IPS-18c (cell line): ENCODE results near the gene KPTN.
A peak's percentile ranks its signal among the peaks of the same experiment; 100 is the strongest.

ENCODE experiments used
- H3K4me3 ChIP-seq: 2 replicates; pipeline ENCODE4 v1.7.0; 2013; ENCODE audit warnings: low read depth, mild to moderate bottlenecking, low read length, moderate library complexity; ENCODE audit not compliant: insufficient read depth
- H3K9me3 ChIP-seq: one replicate; pipeline ENCODE4 v1.6.1; 2013; ENCODE audit warnings: mild to moderate bottlenecking, low read length, moderate library complexity; ENCODE audit not compliant: control insufficient read depth, insufficient read depth

Gene KPTN

DNA sequence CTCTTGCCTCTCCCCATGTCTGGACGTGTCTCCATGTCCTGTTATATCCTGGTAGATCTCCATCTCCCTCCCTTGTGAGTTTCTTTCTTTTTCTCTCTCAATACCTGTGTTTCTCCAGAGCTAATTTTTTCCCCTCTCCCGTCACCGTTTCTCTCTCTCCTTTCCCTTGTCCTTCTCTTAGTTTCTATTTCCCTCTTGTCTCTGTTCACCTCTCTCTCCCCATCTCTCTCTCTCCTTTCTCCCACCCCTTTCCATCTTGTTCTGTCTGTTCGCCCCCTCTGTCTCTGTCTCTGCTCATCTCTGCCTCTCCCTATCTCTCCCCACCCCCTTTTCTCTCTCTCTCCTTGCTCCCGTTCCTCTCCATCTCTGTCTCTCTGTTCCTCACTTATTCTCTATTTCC lies 25.3 kb downstream of the KPTN start:
- Histone ChIP-seq H3K9me3 (no peaks in the 10 kb centered on the region), H3K4me3 (no peak overlapping the region)

DNA sequence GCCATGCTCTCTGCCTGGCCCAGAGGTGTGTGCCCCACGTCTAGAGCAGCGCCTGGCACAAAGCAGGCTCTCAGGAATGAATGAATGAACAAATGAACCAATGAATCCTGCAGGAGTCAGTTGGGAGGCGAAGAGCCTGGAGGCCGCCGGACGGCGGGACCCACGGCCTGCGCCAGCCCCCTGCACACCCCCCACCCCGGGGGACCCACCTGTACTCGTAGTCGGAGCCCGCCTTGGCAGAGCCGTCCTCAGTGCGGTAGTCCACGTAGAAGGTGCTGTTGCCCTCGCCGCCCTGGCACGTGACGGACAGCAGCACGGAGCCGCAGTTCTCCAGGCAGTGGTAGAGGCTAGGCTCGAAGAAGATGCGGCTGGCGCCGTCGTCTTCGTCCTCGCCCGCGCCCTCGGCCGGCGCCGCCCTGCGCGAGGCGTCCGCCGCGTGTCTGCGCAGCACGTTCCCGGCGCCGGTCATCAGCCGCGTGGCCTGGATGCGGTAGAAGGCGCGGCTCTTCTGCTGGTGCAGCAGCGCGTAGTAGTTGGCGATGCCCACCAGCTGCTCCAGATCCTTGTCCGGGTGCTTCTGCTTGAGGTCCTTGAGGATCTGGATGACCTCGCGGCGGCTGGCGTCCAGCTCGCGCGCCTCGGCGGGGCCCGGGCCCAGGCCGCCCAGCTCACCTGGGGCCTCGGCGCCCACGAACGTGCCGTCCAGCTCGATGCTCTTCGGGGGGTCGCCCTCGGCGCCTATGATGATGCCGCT lies 27.1 kb downstream of the KPTN start:
- no peak overlapping the region for H3K4me3 ChIP-seq
- H3K9me3 ChIP-seq = no peaks in the 10 kb centered on the region

DNA sequence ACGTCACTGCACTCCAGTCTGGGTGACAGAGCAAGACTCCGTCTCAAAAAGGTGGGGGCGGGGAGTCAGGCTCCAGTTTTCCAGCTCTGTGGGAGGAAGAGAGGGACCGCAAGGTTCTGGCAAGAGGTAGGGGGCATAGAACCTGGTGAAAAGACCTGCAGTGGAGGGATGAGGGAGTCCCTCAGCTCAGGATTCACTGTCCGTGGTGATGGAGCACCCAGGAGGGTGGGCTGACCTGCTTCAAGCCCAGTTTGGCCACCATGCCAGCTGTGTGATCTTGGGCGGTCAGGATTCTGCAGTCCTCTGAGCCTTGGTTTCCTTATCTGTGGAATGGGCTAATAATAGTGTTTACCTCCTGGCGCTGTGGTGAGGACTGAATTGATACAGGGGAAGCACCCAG lies 33.5 kb downstream of the KPTN start:
- no peaks in the 10 kb centered on the region for H3K9me3 ChIP-seq

DNA sequence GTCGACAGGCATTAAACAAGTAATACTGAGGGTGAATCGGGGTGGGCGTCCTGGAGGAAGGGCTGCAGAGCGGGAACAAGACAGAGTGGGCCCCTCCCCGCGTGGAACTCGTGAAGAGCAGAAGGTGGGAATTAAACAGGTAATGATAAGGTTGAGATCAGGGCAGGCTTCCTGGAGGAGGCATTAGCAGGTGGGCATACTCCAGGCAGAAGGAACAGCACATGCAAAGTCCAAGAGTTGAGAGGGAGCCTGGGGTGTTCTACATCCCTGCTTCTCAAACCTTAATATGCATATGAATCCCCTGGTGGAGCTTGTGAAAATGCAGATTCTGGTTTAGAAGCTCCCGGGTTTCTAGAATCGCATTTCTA lies 35.7 kb downstream of the KPTN start:
- peak overlapping the region; percentile 50 for H3K4me3 ChIP-seq
- H3K9me3 ChIP-seq = no peaks in the 10 kb centered on the region

More for the DNA sequence above, 33.5 kb downstream of the KPTN start:
- H3K4me3 ChIP-seq = no peak overlapping the region

DNA sequence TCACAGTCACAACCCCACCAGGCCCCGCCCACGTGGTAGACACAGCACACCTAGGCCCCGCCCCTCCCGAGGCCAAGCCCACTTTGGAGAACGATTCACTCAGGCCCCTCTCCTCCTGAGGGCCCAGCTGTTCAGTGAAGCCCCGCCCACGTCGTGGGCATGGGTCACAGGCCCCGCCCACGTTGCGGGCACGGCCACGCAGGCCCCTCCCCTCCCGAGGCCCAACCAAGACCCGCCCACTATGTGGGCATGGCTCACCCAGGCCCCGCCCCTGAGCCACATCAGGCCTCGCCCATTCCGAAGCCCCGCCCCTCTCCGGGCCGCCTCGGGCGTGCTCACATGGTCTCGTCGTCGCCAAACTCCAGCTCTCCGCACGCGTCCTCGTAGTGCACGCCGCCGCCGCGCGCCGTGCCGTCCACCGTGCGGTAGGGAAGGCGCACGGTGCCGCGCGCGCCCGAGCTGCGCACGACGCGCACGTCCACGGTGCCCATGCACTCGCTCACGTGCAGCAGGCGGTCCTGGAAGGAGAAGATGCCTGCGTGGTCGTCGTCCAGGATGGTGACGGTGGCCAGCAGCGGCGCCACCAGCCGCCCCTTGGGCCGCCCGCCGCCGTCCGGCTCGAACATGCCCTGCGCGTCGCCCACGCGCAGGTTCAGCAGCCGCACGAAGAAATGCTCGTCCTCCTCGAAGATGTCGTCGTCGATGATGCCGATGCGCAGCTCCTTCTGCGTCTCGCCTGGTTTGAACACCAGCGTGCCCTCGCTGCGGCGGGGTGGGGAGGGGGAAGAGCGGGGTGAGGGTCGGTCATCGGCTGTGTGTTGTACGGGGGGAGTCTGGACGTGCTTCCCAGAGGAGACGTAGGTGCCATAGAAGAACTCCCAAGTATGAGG lies 36.3 kb downstream of the KPTN start:
- H3K9me3 ChIP-seq = no peaks in the 10 kb centered on the region
- H3K4me3 ChIP-seq = peak overlapping the region; percentile 73

DNA sequence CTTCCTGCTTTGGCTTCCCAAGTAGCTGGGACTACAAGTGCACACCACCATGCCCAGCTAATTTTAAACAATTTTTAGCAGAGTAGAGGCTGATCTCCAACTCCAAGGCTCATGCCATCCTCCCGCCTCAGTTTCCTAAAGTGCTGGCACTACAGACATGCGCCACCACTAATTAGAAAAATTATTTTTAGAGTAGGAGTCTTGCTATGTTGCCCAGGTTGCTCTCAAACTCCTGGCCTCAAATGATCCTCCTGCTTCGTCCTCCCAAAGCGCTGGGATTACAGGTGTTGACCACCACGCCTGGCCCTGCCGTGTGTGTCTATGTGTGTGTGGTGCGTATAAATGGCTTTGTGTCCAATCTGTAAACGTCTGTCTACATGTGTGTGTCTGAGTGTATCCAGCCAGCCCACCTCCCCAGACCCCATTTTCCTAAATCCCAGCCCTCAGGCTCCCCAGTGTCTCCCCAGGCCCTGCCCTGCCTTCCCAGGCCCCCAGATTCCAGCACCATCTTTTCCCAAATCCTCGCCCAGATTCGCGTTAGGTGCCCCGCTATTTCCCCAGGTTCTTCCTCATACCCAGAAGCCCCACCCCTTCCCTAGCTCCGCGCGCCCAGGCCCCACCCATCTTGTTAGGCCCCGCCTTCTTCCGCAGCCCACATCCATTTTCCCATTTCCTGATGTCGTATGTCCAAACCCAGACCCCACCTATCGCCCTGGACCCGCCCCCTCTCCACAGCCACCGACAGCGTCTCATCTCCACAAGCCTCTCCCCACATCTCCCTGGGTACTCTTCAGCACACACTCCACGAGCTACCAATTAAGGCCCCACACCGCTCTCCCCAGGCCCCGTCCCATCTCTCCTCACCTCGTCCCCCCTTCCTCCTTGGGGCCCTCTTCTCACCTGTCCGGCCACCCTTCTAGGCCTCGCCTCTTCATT lies 37.2 kb downstream of the KPTN start:
- Histone ChIP-seq H3K4me3 (peak overlapping the region; percentile 73), H3K9me3 (no peaks in the 10 kb centered on the region)

DNA sequence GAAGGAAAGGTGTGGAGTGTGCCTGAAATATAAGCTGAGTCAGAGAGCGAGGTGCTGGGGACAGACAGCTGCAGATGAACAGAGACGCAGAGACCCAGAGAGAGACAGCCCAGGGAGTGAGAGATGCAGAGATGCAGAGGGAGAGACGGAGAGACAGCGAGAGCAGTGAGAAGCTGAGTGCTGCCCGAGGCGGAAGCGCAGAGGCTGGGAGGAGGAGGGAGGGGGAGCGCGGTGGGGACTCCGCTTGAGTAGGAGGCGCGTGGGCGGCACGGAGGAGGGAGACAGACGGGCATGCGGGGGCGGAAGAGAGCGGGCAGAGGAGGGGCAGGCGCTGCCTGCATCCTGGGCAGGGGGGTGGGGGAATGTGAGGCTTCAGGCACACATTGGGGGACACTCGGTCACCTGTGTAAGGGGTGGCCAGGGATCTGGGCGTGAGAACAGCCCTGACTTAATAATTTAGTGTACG lies 38.0 kb downstream of the KPTN start:
- H3K9me3 ChIP-seq = no peaks in the 10 kb centered on the region
- H3K4me3 ChIP-seq = no peak overlapping the region; the same call in 1 of the 2 replicates

DNA sequence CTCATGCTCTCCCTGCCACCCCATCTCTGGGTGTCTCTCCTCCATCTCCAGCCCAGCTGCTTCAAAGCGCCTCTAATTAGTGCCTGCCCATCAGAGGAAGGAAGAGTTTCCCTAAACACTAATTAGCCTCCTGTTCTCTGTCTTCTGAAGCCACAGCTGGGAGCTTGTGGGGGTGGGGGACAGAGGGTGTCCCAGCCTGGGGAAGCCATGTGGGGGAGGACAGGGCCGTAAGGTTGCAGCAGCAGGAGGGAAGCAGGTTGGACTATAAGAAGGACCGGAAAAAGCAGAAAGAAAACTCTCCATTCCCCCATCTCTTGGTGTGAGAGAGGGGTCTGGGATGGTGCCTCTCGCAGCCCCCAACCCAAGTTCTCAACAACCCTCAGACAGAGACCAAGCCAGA lies 38.5 kb downstream of the KPTN start:
- H3K4me3 ChIP-seq = no peak overlapping the region; the same call in 1 of the 2 replicates
- H3K9me3 ChIP-seq = no peaks in the 10 kb centered on the region

DNA sequence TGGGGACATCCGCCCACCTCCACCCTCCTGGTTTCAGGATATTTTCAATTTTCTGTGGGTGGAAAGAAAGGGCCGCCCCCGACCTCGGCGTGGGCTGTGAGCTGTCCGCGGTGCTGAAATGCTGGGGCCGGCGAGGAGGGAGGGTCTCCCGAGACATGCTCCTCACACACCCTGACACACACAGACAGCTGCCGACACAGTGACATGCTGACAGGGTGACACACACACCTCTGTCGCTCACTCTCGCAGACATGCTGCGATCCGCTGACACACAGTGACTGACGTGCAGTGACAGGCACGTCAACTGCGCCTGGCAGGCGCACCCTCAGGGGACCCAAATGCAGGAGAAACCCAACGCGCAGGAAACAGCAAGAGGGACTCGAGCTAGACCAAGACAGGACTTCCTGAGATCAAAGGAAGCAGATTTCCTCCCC lies 39.6 kb downstream of the KPTN start:
- Histone ChIP-seq H3K9me3 (no peaks in the 10 kb centered on the region), H3K4me3 (no peak overlapping the region)

DNA sequence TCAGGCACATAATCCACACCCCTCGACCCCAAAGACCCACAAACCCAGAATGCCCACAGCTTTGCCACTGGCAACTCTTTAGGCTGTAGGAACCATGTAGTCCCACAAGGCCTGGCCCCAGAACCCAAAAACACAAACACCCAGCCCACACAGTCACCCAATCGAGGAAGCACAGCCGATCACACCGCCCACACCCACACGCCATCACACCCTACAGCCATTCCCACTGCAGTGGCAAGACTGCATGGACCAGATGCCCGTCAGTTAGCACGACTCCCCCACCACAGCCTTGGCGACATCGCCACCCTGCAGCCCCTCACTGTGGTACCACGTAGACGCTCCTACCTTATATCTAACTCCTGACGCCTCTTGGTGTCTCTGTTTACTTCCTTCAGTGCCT lies 40.7 kb downstream of the KPTN start:
- H3K4me3 ChIP-seq = no peak overlapping the region

DNA sequence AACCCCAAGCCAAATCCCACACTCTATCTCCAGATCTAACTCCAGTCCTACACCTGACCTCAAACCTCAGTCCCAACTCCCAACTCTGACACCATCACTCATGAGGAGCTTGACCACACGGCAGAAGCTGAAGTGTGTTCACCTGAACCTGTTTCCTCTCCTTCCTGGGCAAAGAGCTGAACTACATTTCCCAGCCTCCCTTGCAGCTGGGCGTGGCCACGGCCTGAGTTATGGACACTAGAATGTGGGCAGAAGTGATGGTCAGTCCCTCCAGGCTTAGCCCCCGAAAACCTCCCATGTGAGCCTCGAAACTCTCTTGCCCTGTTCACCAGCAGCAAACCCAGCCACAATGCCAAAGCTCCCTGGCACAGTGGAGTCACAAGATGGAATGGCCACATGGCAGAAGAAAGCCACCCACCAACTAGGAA lies 45.2 kb downstream of the KPTN start:
- H3K9me3 ChIP-seq = peaks cover 2% of the 10 kb centered on the region
- no peak overlapping the region for H3K4me3 ChIP-seq

More for the DNA sequence above, 40.7 kb downstream of the KPTN start:
- H3K9me3 ChIP-seq = no peaks in the 10 kb centered on the region

DNA sequence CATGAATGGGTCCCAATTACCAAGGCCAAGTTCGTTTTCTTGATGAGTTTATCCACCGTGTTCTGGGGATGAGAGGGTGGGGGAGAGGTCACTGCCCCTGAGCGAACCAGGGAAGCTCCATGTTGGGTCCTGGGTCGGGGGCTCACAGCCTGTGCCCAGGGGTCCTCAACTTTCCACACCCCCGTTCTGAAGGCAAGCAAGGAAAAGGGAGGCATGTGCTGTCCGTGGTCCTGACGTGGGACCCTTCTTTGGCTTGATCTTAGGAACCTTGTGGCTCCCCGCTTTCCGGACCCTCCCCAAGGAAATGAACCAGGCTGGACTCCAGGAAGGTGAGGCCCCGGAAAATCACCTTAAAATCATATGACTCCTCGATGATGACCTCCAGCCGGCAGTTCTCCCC lies 46.5 kb downstream of the KPTN start:
- Histone ChIP-seq H3K4me3 (no peak overlapping the region), H3K9me3 (peaks cover 2% of the 10 kb centered on the region)

DNA sequence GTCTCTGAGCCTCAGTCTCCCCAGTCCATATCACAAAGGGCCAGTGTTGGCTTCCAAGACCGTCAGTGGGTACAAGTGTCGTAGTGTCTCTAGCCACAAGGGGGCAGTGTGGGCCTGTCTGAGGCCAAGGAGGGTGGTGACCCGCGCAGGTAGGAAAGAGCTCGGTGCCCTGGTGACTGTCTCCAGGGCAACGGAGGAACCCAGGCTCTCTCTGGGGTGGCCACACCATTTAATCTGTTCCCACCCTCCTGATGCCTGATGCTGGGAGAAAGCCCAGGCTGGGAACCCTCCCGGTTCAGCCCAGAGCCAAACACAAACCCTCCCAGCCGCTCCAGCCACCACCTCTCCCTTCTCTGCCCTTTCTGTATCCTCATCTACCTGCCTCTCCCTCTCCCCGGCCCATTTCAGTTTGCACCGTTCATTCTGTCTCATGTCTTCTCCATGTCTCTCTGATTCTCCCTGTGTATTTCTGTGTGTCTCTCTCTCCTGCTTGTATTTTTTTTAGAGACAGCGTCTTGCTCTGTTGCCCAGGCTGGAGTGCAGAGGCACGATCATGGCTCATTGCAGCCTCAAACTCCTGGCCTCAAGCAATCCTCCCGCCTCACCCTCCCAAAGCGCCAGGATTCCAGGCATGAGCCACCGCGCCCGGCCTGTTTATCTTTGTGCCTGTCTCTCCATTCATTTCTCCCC lies 47.2 kb downstream of the KPTN start:
- Histone ChIP-seq H3K9me3 (peaks cover 2% of the 10 kb centered on the region), H3K4me3 (no peak overlapping the region)

DNA sequence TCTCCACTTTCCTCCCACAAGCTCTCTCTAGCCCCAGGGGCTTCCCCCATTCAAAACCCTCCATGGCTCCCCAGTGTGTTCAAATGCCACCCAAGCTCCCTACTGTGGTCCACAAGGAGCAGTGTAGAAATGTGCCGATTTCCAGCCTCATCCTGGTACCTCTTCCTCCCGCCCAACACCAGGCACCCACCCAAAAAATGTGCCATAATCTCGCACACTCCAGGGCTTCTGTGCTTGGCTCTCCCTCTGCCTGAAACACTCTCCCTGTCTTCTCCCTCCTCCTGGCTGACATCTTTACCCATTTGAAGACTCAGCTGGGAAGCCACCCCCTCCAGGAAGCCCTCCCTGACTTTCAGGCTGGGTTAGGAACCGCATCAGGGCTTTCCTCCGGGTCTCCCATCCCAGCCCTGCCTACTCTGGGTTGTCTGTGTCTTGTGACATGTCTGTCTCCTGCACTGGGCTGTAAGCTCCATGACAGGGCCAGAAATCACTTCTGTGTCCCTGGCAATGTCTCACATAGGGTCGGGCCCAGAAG lies 48.1 kb downstream of the KPTN start:
- H3K9me3 ChIP-seq = peaks cover 2% of the 10 kb centered on the region
- H3K4me3 ChIP-seq = no peak overlapping the region

DNA sequence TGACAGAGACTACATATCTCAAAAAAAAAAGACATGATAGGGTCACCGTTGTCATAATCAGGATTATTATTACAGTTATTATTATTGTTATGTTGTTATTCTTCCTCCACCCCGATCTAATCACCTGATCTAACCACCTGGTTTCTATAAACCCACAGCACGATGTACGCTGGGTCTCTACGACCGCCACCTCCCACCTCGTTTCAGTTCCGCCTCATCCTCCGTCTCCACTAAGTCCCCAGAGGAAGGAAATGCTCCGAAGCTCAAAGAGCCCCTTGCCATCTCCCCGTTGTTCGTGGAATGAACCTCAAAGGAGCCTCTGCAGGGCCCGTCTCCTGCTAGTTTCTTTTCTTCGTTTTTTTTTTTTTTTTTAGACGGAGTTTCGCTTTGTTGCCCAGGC lies 48.8 kb downstream of the KPTN start:
- Histone ChIP-seq H3K9me3 (peaks cover 2% of the 10 kb centered on the region), H3K4me3 (no peak overlapping the region)

DNA sequence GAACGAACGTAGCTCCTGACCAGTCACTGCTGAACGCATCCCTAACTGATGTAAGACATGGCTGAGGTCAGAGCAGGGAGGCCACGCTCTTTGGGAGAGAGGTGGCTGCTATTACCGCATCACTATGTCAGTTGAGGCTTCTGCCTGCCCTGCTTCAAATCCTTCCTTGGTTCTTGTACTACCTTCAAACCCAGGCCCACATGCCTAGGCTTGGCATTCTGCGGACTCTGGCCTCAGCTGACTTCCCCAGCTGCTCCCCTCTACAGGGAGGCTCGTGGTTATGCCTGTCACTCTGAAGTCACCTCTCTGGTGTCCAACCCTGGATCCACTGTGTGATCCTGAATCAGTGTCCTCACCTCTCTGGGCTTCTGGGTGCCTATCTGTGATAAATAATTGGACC lies 49.9 kb downstream of the KPTN start:
- Histone ChIP-seq H3K9me3 (peaks cover 2% of the 10 kb centered on the region), H3K4me3 (no peak overlapping the region)
